Kidney capillary endothelial cell (primary cell): ENCODE results near the gene BRF1.
A peak's percentile ranks its signal among the peaks of the same experiment; 100 is the strongest.
"Not testable (repeated sequence)": the region's sequence is repeated elsewhere in the genome, so short reads cannot be mapped to it uniquely, and the experiment has no call there.

Source experiments
- DNase-seq: peaks from one replicate; pipeline ENCODE4 v3.0.0-alpha.2; 2018; ENCODE audit warnings: low spot score

Gene BRF1

GRCh38 chr14:105315941-105316576, 15.3 kb upstream of the BRF1 start:
- no peak for DNase-seq

- DNase-seq = no peak
Measured at GRCh38 chr14:105315211-105315721, 14.5 kb upstream of the BRF1 start.

GRCh38 chr14:105314287-105315200, 13.7 kb upstream of the BRF1 start, which contains the start of gene PACS2:
Gene PACS2 (plus strand): TSS chr14:105314748. CDS start chr14:105314919, 171 bp downstream.
- DNase-seq = peak; percentile 85

GRCh38 chr14:105313381-105314286, 12.8 kb upstream of the BRF1 start:
- no peak for DNase-seq

GRCh38 chr14:105312973-105313372, 12.2 kb upstream of the BRF1 start:
- no peak for DNase-seq

GRCh38 chr14:105311838-105312237, 11.0 kb upstream of the BRF1 start:
- DNase-seq = no peak

- DNase-seq = no peak
Measured at GRCh38 chr14:105309371-105309770, 8.6 kb upstream of the BRF1 start.

GRCh38 chr14:105307052-105307727, 6.4 kb upstream of the BRF1 start:
- no peak for DNase-seq

GRCh38 chr14:105305791-105306190, 5.0 kb upstream of the BRF1 start:
- DNase-seq = no peak

- DNase-seq = no peak
Measured at GRCh38 chr14:105305345-105305744, 4.5 kb upstream of the BRF1 start.

- no peak for DNase-seq
Measured at GRCh38 chr14:105304565-105304964, 3.8 kb upstream of the BRF1 start.

GRCh38 chr14:105303949-105304348, 3.1 kb upstream of the BRF1 start:
- no peak for DNase-seq

- not testable (repeated sequence) for DNase-seq
Measured at GRCh38 chr14:105301915-105302249, 1.1 kb upstream of the BRF1 start.

- peak; percentile 97 for DNase-seq
Measured at GRCh38 chr14:105301103-105301914, 508 bp upstream of the BRF1 start.

- no peak for DNase-seq
Measured at GRCh38 chr14:105299654-105300541, 903 bp downstream of the BRF1 start.

- not testable (repeated sequence) for DNase-seq
Measured at GRCh38 chr14:105297311-105297710, 3.5 kb downstream of the BRF1 start.

- peak; percentile 86 for DNase-seq
Measured at GRCh38 chr14:105294142-105294597, 6.6 kb downstream of the BRF1 start.

- peak; percentile 77 for DNase-seq
Measured at GRCh38 chr14:105292826-105293711, 7.7 kb downstream of the BRF1 start.
